Stomach smooth muscle (tissue), 2 donors: ENCODE results near the gene RAE1.

Experiments used
- H3K27ac ChIP-seq: one replicate; pipeline ENCODE4 v1.7.0; 2013; ENCODE audit warnings: mild to moderate bottlenecking, low read length, inconsistent platforms
- H3K27me3 ChIP-seq, 2 donors: one replicate each; pipeline ENCODE4 v1.7.0; 2013; ENCODE audit warnings: low read length in 2 of 2; ENCODE audit not compliant: insufficient read depth in 2 of 2, control insufficient read depth in 1 of 2
- H3K36me3 ChIP-seq, 2 donors: one replicate each; pipeline ENCODE4 v1.7.0; 2013; ENCODE audit warnings: low read length in 2 of 2; ENCODE audit not compliant: control insufficient read depth in 2 of 2, insufficient read depth in 2 of 2
- H3K4me1 ChIP-seq: one replicate; pipeline ENCODE4 v1.7.0; 2013; ENCODE audit warnings: low read length; ENCODE audit not compliant: control insufficient read depth, insufficient read depth
- H3K4me3 ChIP-seq, 2 donors: one replicate each; pipeline ENCODE4 v1.7.0; 2013; ENCODE audit warnings: low read length in 2 of 2
- H3K9ac ChIP-seq, 2 donors: one replicate each; pipeline ENCODE4 v1.7.0; 2013; ENCODE audit warnings: low read length in 2 of 2, mild to moderate bottlenecking in 1 of 2
- H3K9me3 ChIP-seq, 2 donors: one replicate each; pipeline ENCODE4 v1.7.0; 2013; ENCODE audit warnings: low read length in 2 of 2; ENCODE audit not compliant: control insufficient read depth in 2 of 2
- donor health status: healthy.
- donor health status: Pancreatic carcinoma.

The RAE1 gene

GRCh38 chr20:57372157-57372556, 21.1 kb downstream of the RAE1 start:
- Histone ChIP-seq H3K27ac (no peak overlapping the region), H3K4me3 (no peak overlapping the region), H3K27me3 (no peaks in the 10 kb centered on the region), H3K9me3 (no peaks in the 10 kb centered on the region), H3K4me1 (peaks cover 3% of the 10 kb centered on the region), H3K36me3 (peaks cover 78 to 84% of the 10 kb centered on the region in 2 donors), H3K9ac (no peak overlapping the region)

GRCh38 chr20:57372581-57373350, 21.7 kb downstream of the RAE1 start:
- no peak overlapping the region for H3K27ac ChIP-seq
- no peaks in the 10 kb centered on the region for H3K27me3 ChIP-seq
- peaks cover 79 to 88% of the 10 kb centered on the region in 2 donors for H3K36me3 ChIP-seq
- no peak overlapping the region for H3K9ac ChIP-seq
- no peak overlapping the region for H3K4me3 ChIP-seq
- H3K9me3 ChIP-seq = no peaks in the 10 kb centered on the region
- peaks cover 3% of the 10 kb centered on the region for H3K4me1 ChIP-seq

- H3K36me3 ChIP-seq = peaks cover 75 to 81% of the 10 kb centered on the region in 2 donors
- H3K4me1 ChIP-seq = peaks cover 3% of the 10 kb centered on the region
- no peaks in the 10 kb centered on the region for H3K27me3 ChIP-seq
- H3K4me3 ChIP-seq = no peak overlapping the region
- H3K9me3 ChIP-seq = no peaks in the 10 kb centered on the region
- no peak overlapping the region for H3K9ac ChIP-seq
- H3K27ac ChIP-seq = no peak overlapping the region
Observed at GRCh38 chr20:57374343-57374930, 23.4 kb downstream of the RAE1 start.

GRCh38 chr20:57374931-57375651, 24.0 kb downstream of the RAE1 start:
- Histone ChIP-seq H3K27me3 (no peaks in the 10 kb centered on the region), H3K36me3 (peaks cover 71 to 74% of the 10 kb centered on the region in 2 donors), H3K27ac (peak overlapping the region; percentile 18), H3K4me3 (no peak overlapping the region), H3K9ac (no peak overlapping the region), H3K4me1 (peaks cover 3% of the 10 kb centered on the region), H3K9me3 (no peaks in the 10 kb centered on the region)

- no peak overlapping the region for H3K9ac ChIP-seq
- H3K4me1 ChIP-seq = peaks cover 3% of the 10 kb centered on the region
- H3K27me3 ChIP-seq = no peaks in the 10 kb centered on the region
- peak overlapping the region; percentile 18 for H3K27ac ChIP-seq
- H3K36me3 ChIP-seq = peaks cover 71 to 74% of the 10 kb centered on the region in 2 donors
- no peak overlapping the region for H3K4me3 ChIP-seq
- H3K9me3 ChIP-seq = no peaks in the 10 kb centered on the region
Observed at GRCh38 chr20:57375652-57376230, 24.7 kb downstream of the RAE1 start.

GRCh38 chr20:57377350-57377749, 26.3 kb downstream of the RAE1 start:
- Histone ChIP-seq H3K4me3 (no peak overlapping the region), H3K9me3 (no peaks in the 10 kb centered on the region), H3K9ac (no peak overlapping the region), H3K27me3 (no peaks in the 10 kb centered on the region), H3K27ac (peak overlapping the region; percentile 2), H3K4me1 (peaks cover 3% of the 10 kb centered on the region), H3K36me3 (peaks cover 57 to 59% of the 10 kb centered on the region in 2 donors)

GRCh38 chr20:57378107-57378506, 27.1 kb downstream of the RAE1 start:
- H3K9me3 ChIP-seq = no peaks in the 10 kb centered on the region
- peak overlapping the region; percentile 2 for H3K27ac ChIP-seq
- peaks cover 51 to 52% of the 10 kb centered on the region in 2 donors for H3K36me3 ChIP-seq
- H3K27me3 ChIP-seq = no peaks in the 10 kb centered on the region
- no peak overlapping the region for H3K9ac ChIP-seq
- no peak overlapping the region for H3K4me3 ChIP-seq
- peaks cover 3% of the 10 kb centered on the region for H3K4me1 ChIP-seq

- peaks cover 3% of the 10 kb centered on the region for H3K4me1 ChIP-seq
- H3K9me3 ChIP-seq = no peaks in the 10 kb centered on the region
- no peak overlapping the region for H3K4me3 ChIP-seq
- no peaks in the 10 kb centered on the region for H3K27me3 ChIP-seq
- no peak overlapping the region for H3K9ac ChIP-seq
- H3K36me3 ChIP-seq = peaks cover 46 to 47% of the 10 kb centered on the region in 2 donors
- H3K27ac ChIP-seq = no peak overlapping the region
Observed at GRCh38 chr20:57378646-57379262, 27.7 kb downstream of the RAE1 start.

- H3K27me3 ChIP-seq = no peaks in the 10 kb centered on the region
- peaks cover 3% of the 10 kb centered on the region for H3K4me1 ChIP-seq
- no peaks in the 10 kb centered on the region for H3K9me3 ChIP-seq
- no peak overlapping the region for H3K4me3 ChIP-seq
- H3K9ac ChIP-seq = no peak overlapping the region
- H3K27ac ChIP-seq = no peak overlapping the region
- H3K36me3 ChIP-seq = peaks cover 45% of the 10 kb centered on the region in 2 donors
Observed at GRCh38 chr20:57379263-57379647, 28.2 kb downstream of the RAE1 start.

GRCh38 chr20:57380081-57380750, 29.2 kb downstream of the RAE1 start:
- H3K9ac ChIP-seq = no peak overlapping the region
- no peaks in the 10 kb centered on the region for H3K9me3 ChIP-seq
- H3K4me3 ChIP-seq = no peak overlapping the region
- no peaks in the 10 kb centered on the region for H3K4me1 ChIP-seq
- H3K27me3 ChIP-seq = no peaks in the 10 kb centered on the region
- no peak overlapping the region for H3K27ac ChIP-seq
- H3K36me3 ChIP-seq = peaks cover 36 to 40% of the 10 kb centered on the region in 2 donors
